H1 (cell line): ENCODE measurements around the gene GBX1. TPM values are rescaled to one million over a fixed set of nuclear protein-coding genes. Genes with fewer than 3 reads are reported as not detected.

ENCODE experiments used
- CTCF ChIA-PET: fragments of 300-600 bp; sonication (Branson Sonifier 250); formaldehyde crosslinking; loops from one replicate; lab custom pipeline; 2021; ENCODE audit not compliant: partially characterized antibody; lab: Charles Lee
- POLR2A ChIA-PET: fragments of 300-600 bp; sonication (Branson Sonifier 250); formaldehyde crosslinking; loops from one replicate; lab custom pipeline; 2021; ENCODE audit warnings: inconsistent platforms; ENCODE audit not compliant: partially characterized antibody; lab: Charles Lee
- DNase-seq, 2 experiments: peaks; one replicate each; pipeline versions ENCODE4 v3.0.0 to v3.0.0-alpha.2; 2010 to 2022; ENCODE audit warnings: low spot score in 2 of 2, low read depth in 1 of 2, mixed read lengths in 1 of 2
- FAIRE-seq: peaks from 2 replicates; lab custom pipeline; 2011; peaks lifted over from hg19 to GRCh38; lab: Jason Lieb, UNC
- H2AFZ ChIP-seq: 2 replicates; pipeline ENCODE4 v1.8.1; 2012; ENCODE audit warnings: low read length, inconsistent platforms
- H2AK5ac ChIP-seq: 2 replicates; pipeline ENCODE4 v1.6.1; 2013; ENCODE audit warnings: low read depth, low read length
- H2BK120ac ChIP-seq: replicated peaks from 2 replicates; pipeline ENCODE3; 2013; ENCODE audit warnings: low read depth, low read length, inconsistent platforms
- H2BK12ac ChIP-seq: 2 replicates; pipeline ENCODE4 v1.6.1; 2013; ENCODE audit warnings: low read depth, low read length
- H2BK15ac ChIP-seq: 2 replicates; pipeline ENCODE4 v1.6.1; 2013; ENCODE audit warnings: low read length
- H2BK20ac ChIP-seq: 2 replicates; pipeline ENCODE4 v1.6.1; 2013; ENCODE audit warnings: low read length
- H2BK5ac ChIP-seq: 2 replicates; pipeline ENCODE4 v1.6.1; 2013; ENCODE audit warnings: low read depth, low read length
- H3K14ac ChIP-seq: 2 replicates; pipeline ENCODE4 v1.6.1; 2013; ENCODE audit warnings: inconsistent platforms; ENCODE audit not compliant: insufficient read length
- H3K18ac ChIP-seq: 2 replicates; pipeline ENCODE4 v1.6.1; 2013; ENCODE audit warnings: low read length; ENCODE audit errors: extremely low read depth
- H3K23ac ChIP-seq: 2 replicates; pipeline ENCODE4 v1.6.1; 2013; ENCODE audit warnings: inconsistent platforms; ENCODE audit not compliant: insufficient read length
- H3K23me2 ChIP-seq: 2 replicates; pipeline ENCODE4 v1.6.1; 2013; ENCODE audit warnings: low read depth, low read length
- H3K27ac ChIP-seq: 2 replicates; pipeline ENCODE4 v1.6.1; 2011; ENCODE audit warnings: low read depth, low read length, inconsistent platforms
- H3K27me3 ChIP-seq, 4 experiments: replicated peaks in 1 of 4; 1 replicate in 1 of 4; 2 replicates in 3 of 4; pipeline versions ENCODE4 v1.6.1 to v1.8.1; 2011 to 2013; ENCODE audit warnings: low read length in 3 of 4, mild to moderate bottlenecking in 3 of 4, inconsistent platforms in 2 of 4, mixed read lengths in 2 of 4, moderate library complexity in 1 of 4; ENCODE audit not compliant: control insufficient read depth in 3 of 4, insufficient read depth in 3 of 4; ENCODE audit errors: extremely low read depth in 1 of 4
- H3K36me3 ChIP-seq, 4 experiments: 2 replicates each; pipeline versions ENCODE4 v1.6.1 to v1.8.1; 2011 to 2013; ENCODE audit warnings: mild to moderate bottlenecking in 4 of 4, low read length in 3 of 4, moderate library complexity in 2 of 4, control low read depth in 1 of 4, inconsistent platforms in 1 of 4; ENCODE audit not compliant: insufficient read depth in 4 of 4, control insufficient read depth in 2 of 4
- H3K4ac ChIP-seq: replicated peaks from 2 replicates; pipeline ENCODE3; 2013; ENCODE audit warnings: low read length, low read depth, mixed read lengths, inconsistent platforms; ENCODE audit not compliant: insufficient read length
- H3K4me1 ChIP-seq, 4 experiments: replicated peaks in 1 of 4; 1 replicate in 1 of 4; 2 replicates in 3 of 4; pipeline versions ENCODE4 v1.6.1 to v1.8.1; 2011 to 2013; ENCODE audit warnings: low read length in 3 of 4, inconsistent platforms in 2 of 4, mixed read lengths in 1 of 4; ENCODE audit not compliant: insufficient read depth in 4 of 4, control insufficient read depth in 3 of 4
- H3K4me2 ChIP-seq, 2 experiments: 2 replicates each; pipeline versions ENCODE4 v1.6.1 to v1.8.1; 2011 to 2013; ENCODE audit warnings: low read depth in 2 of 2, low read length in 2 of 2, control low read depth in 1 of 2, inconsistent platforms in 1 of 2, mild to moderate bottlenecking in 1 of 2; ENCODE audit not compliant: insufficient read depth in 1 of 2
- H3K4me3 ChIP-seq, 4 experiments: fragments of 200-600, 300-600 bp in 1 of 4; sonication (generic), shearing (Covaris generic), sonication (Bioruptor Twin) in 1 of 4; 2 replicates each; pipeline versions ENCODE4 v1.5.1 to v1.8.1; 2011 to 2016; ENCODE audit warnings: low read length in 4 of 4, low read depth in 3 of 4, control low read depth in 2 of 4, inconsistent platforms in 2 of 4, mild to moderate bottlenecking in 2 of 4, mixed read lengths in 1 of 4, moderate library complexity in 1 of 4; ENCODE audit not compliant: insufficient read depth in 2 of 4; ENCODE audit errors: extremely low read depth in 1 of 4
- H3K56ac ChIP-seq: replicated peaks from 2 replicates; pipeline ENCODE3; 2013; ENCODE audit warnings: low read depth, mild to moderate bottlenecking, mixed read lengths, low read length, inconsistent platforms; ENCODE audit not compliant: insufficient read length
- H3K79me1 ChIP-seq: 2 replicates; pipeline ENCODE4 v1.6.1; 2013; ENCODE audit warnings: low read depth, low read length, control low read depth
- H3K79me2 ChIP-seq, 2 experiments: 2 replicates each; pipeline versions ENCODE4 v1.6.1 to v1.8.1; 2012 to 2013; ENCODE audit warnings: low read length in 2 of 2, mild to moderate bottlenecking in 2 of 2, inconsistent platforms in 1 of 2; ENCODE audit not compliant: insufficient read depth in 2 of 2, control insufficient read depth in 1 of 2
- H3K9ac ChIP-seq, 4 experiments: replicated peaks in 1 of 4; 1 replicate in 1 of 4; 2 replicates in 3 of 4; pipeline versions ENCODE4 v1.6.1 to v1.8.1; 2011 to 2013; ENCODE audit warnings: low read depth in 3 of 4, low read length in 3 of 4, control low read depth in 2 of 4, mild to moderate bottlenecking in 2 of 4, moderate library complexity in 2 of 4, inconsistent platforms in 1 of 4; ENCODE audit errors: extremely low read depth in 1 of 4
- H3K9me3 ChIP-seq, 2 experiments: 2 replicates each; pipeline versions ENCODE4 v1.6.1 to v1.8.1; 2012 to 2013; ENCODE audit warnings: mild to moderate bottlenecking in 2 of 2, moderate library complexity in 2 of 2, control low read depth in 1 of 2, inconsistent platforms in 1 of 2, low read depth in 1 of 2, low read length in 1 of 2, mixed read lengths in 1 of 2; ENCODE audit not compliant: insufficient read depth in 2 of 2
- H4K20me1 ChIP-seq, 2 experiments: replicated peaks in 1 of 2; 2 replicates each; pipeline versions ENCODE3 to v1.8.1; 2011 to 2013; ENCODE audit warnings: inconsistent platforms in 2 of 2, low read length in 2 of 2, mild to moderate bottlenecking in 1 of 2; ENCODE audit not compliant: insufficient read depth in 2 of 2, control insufficient read depth in 1 of 2
- H4K5ac ChIP-seq: 2 replicates; pipeline ENCODE4 v1.6.1; 2013; ENCODE audit warnings: low read length, low read depth, mixed read lengths, inconsistent platforms; ENCODE audit not compliant: insufficient read length
- H4K8ac ChIP-seq: 2 replicates; pipeline ENCODE4 v1.8.0; 2013; ENCODE audit warnings: mild to moderate bottlenecking, moderate library complexity, low read length, inconsistent platforms; ENCODE audit not compliant: insufficient read depth; ENCODE audit errors: extremely low read depth
- H4K91ac ChIP-seq: replicated peaks from 2 replicates; pipeline ENCODE3; 2013; ENCODE audit warnings: low read length, mixed read lengths, inconsistent platforms; ENCODE audit not compliant: insufficient read length
- POLR2AphosphoS5 ChIP-seq: IDR thresholded peaks from 2 replicates; pipeline ENCODE4 v1.6.1; 2011; ENCODE audit warnings: low read depth, low read length
- SP4 ChIP-seq: IDR thresholded peaks from 2 replicates; pipeline ENCODE4 v1.6.1; 2012; ENCODE audit warnings: low read length, inconsistent platforms
- YY1 ChIP-seq: IDR thresholded peaks from 2 replicates; pipeline ENCODE4 v1.6.1; 2011; ENCODE audit warnings: low read depth, mild to moderate bottlenecking, low read length
- WGBS, 2 experiments: shearing (Covaris generic) in 1 of 2; methylation state at CpG; one replicate each; pipeline versions ENCODE4 v1.1.6 to v1.1.7; 2013 to 2015; ENCODE audit warnings: low lambda C conversion rate in 2 of 2, mixed read lengths in 2 of 2, inconsistent platforms in 1 of 2, low coverage in 1 of 2, missing lambda C conversion rate in 1 of 2; ENCODE audit not compliant: insufficient replicate concordance in 2 of 2, insufficient coverage in 1 of 2, insufficient read length in 1 of 2; ENCODE audit errors: extremely low coverage in 1 of 2, missing lambda C conversion rate in 1 of 2; 5-methylcytosine and 5-hydroxymethylcytosine counted together
- polyA plus RNA-seq, 7 experiments: library from polyadenylated mRNA; depleted of rRNA in 3 of 7; stranded (reverse) in 5 of 7; unstranded in 2 of 7; fragments of >200 nt in 5 of 7; fragments of 200-250 nt in 2 of 7; gene quantifications; 1 replicate in 5 of 7; 2 replicates in 1 of 7; 4 replicates in 1 of 7; pipeline versions ENCODE4 v1.2.1 to v1.2.3, GENCODE V29; 2011 to 2013; ENCODE audit warnings: missing spikeins in 2 of 7, mixed read lengths in 2 of 7
- total RNA-seq: library from RNA; stranded (reverse); fragmentation: NEBNext Ultra II Directional; extraction: Animal tissue kit (Norgen Biotek cat#: 25700); gene quantifications from 2 replicates; pipeline ENCODE4 v1.2.1, GENCODE V29; 2021

The GBX1 gene
- total and polyA plus RNA-seq, 2 of the 8 experiments (the other 6 are each of a cell fraction or from before 2014, with no cell fraction given): not detected

DNA sequence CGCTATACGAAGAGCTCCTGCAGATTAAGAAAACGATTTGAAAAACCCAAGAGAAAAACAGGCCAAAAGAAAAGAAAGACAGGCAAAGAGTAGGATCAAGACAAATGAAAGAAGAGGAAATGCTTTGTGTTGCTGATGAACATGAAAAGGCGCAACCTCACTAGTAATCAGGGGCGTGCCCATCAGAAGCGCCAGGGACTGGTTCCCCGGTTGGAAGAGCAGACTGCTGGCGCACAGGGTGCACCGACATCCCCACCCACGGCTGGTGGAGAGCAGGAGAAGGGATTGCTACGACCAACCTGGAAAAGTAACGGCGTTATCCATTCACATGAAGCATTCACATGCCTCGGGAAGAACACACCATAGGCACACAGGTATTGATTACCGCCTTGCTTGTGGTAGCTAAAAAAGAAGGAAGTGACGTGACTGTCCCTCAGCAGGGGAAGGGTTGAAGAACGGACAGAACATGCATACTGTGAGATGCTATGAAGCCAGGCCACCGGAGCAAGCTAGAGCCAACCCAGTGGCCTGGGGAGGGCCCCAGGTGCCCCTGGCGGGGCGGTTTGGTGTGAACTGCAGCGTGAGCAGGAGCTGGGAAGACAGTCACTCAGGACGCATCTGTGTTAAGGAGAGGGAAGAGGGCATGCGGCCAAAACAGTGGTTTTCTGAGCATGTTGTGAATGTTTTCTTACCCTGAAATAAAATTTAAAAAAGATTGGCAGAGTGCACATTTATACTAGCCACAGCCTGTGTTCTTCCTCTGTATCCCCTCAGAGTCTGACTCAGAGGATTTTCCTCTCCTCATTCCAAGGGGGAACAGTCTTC is 62.9 kb downstream of the GBX1 start:
- peak; percentile 86 for FAIRE-seq
- TF ChIP-seq YY1 (no peak), POLR2AphosphoS5 (peak; percentile 63; the same call in 1 of the 2 replicates), SP4 (0 out of 2 replicates have a peak, but pooled peaks have one; percentile 34)

More for the DNA sequence above, 62.9 kb downstream of the GBX1 start:
- Histone ChIP-seq H3K18ac (0 out of 2 replicates have a peak overlapping the region, but pooled peaks have one; percentile 63), H3K4me1 (peaks cover 2 to 28% (median 16%) of the 10 kb centered on the region in 4 experiments), H4K8ac (no peak overlapping the region), H4K91ac (peak overlapping the region; percentile 20), H2AFZ (no peak overlapping the region), H4K5ac (no peak overlapping the region), H2AK5ac (no peak overlapping the region), H2BK12ac (peak overlapping the region; percentile 69; the same call in 1 of the 2 replicates), H3K9ac (peak overlapping the region in 2 of 4 experiments; percentile 0 to 42; a peak in 3 of 7 replicates), H3K27ac (no peak overlapping the region; the same call in 1 of the 2 replicates), H2BK120ac (no peak overlapping the region), H3K36me3 (no peaks in the 10 kb centered on the region), H3K23ac (no peak overlapping the region), H2BK15ac (no peak overlapping the region), H3K79me2 (peaks cover 0 to 27% of the 10 kb centered on the region in 2 experiments; a peak in 1 of 4 replicates), H3K9me3 (no peaks in the 10 kb centered on the region), H3K4me3 (peak overlapping the region in 3 of 4 experiments; percentile 5 to 38 (median 19); a peak in 5 of 8 replicates), H3K56ac (no peak overlapping the region), H2BK5ac (peak overlapping the region; percentile 89; the same call in 1 of the 2 replicates), H2BK20ac (no peak overlapping the region), H3K4me2 (peak overlapping the region; percentile 58 to 88), H4K20me1 (peaks cover 9 to 36% of the 10 kb centered on the region in 2 experiments), H3K79me1 (peaks cover 12% of the 10 kb centered on the region), H3K23me2 (no peaks in the 10 kb centered on the region; the same call in 1 of the 2 replicates), H3K14ac (no peak overlapping the region), H3K27me3 (no peaks in the 10 kb centered on the region), H3K4ac (no peak overlapping the region)
- peak in 1 of 2 experiments; percentile 67 for DNase-seq
- ChIA-PET POLR2A (interaction anchor here (0.8 to 1.2 kb wide), 3 partner anchors 10 to 30 kb away, joined by 3 to 4 read pairs (median 4); no protein-coding TSS in a partner anchor), CTCF (interaction anchor here (0.6 to 22.4 kb wide), 10 partner anchors 9 to 1282 kb away, joined by 3 to 448 read pairs (median 4); partner anchors contain the start of genes AGAP3, CDK5 and TMUB1)
- 30% methylated on average over 23 of the region's 23 CpGs; no CpG with 5 or more reads in 1 of the 2 experiments for WGBS, 2 experiments
